Lower leg skin (tissue), 4 donors: Measurements from ENCODE around the gene PRR9. TPM values are rescaled to one million over a fixed set of nuclear protein-coding genes. Genes with fewer than 3 reads are reported as not detected.

ENCODE experiments used
- DNase-seq, 2 donors: peaks; one replicate each; pipeline ENCODE4 v3.0.0-alpha.2; 2019; ENCODE audit warnings: low spot score in 2 of 2
- H3K4me3 ChIP-seq: fragments of 200-600 bp; sonication (generic); 2 replicates; pipeline ENCODE4 v1.5.1; 2017; ENCODE audit warnings: mild to moderate bottlenecking, low read depth; ENCODE audit not compliant: poor library complexity, severe bottlenecking
- CTCF ChIP-seq, 3 donors: fragments of 450-650 bp; IDR thresholded peaks; one replicate each; pipeline ENCODE4 v1.5.1; 2016; ENCODE audit warnings: antibody characterized with exemption in 3 of 3, mild to moderate bottlenecking in 3 of 3, moderate library complexity in 2 of 3
- POLR2A ChIP-seq, 2 donors: fragments of 450-650 bp; IDR thresholded peaks; one replicate each; pipeline ENCODE4 v1.6.1; 2016 to 2017; ENCODE audit warnings: antibody characterized with exemption in 2 of 2, mild to moderate bottlenecking in 1 of 2, moderate library complexity in 1 of 2
- WGBS, 2 donors: methylation state at CpG; one replicate each; pipeline ENCODE4 v1.1.5; 2018; 5-methylcytosine and 5-hydroxymethylcytosine counted together
- intact Hi-C: fragments of 100-400 bp; cut with DNase I; formaldehyde crosslinking; loops from one replicate; pipeline ENCODE4 v1.15.0; 2023; ENCODE audit warnings: low total_unique reads
- total RNA-seq, 4 donors: library from RNA; depleted of rRNA; stranded (reverse); fragments of >200 nt; gene quantifications; one replicate each; pipeline ENCODE4 v1.1.0, GENCODE V29; 2016

Gene PRR9
- total RNA-seq, 4 donors from 2014 or later = 0.34 to 46.0 (median 0.91) TPM

GRCh38 chr1:153246018-153246417 is 28.6 kb downstream of the PRR9 start:
- TF ChIP-seq POLR2A (IDR thresholded peaks at IDR 0.05) (no peak), CTCF (IDR thresholded peaks at IDR 0.05) (no peak)
- intact Hi-C loops = no loop called here
- 94 to 95% methylated on average over 1 of the region's 1 CpG for WGBS, 2 donors
- DNase-seq = no peak
- H3K4me3 ChIP-seq = no peak overlapping the region

- 77 to 86% methylated on average over 2 of the region's 2 CpGs for WGBS, 2 donors
- DNase-seq = no peak
- TF ChIP-seq POLR2A (IDR thresholded peaks at IDR 0.05) (no peak), CTCF (IDR thresholded peaks at IDR 0.05) (no peak)
- H3K4me3 ChIP-seq = no peak overlapping the region
- intact Hi-C loops = no loop called here
These were observed 29.4 kb downstream of the PRR9 start for GRCh38 chr1:153246825-153247224.

GRCh38 chr1:153248176-153248879 is 30.9 kb downstream of the PRR9 start:
- no peak overlapping the region for H3K4me3 ChIP-seq
- intact Hi-C loops = no loop called here
- DNase-seq = no peak
- TF ChIP-seq CTCF (IDR thresholded peaks at IDR 0.05) = no peak
- TF ChIP-seq POLR2A (IDR thresholded peaks at IDR 0.05) = no peak
- WGBS, 2 donors = 83% methylated on average over 5 of the region's 5 CpGs

GRCh38 chr1:153250166-153250565 is 32.8 kb downstream of the PRR9 start:
- WGBS, 2 donors = 39 to 54% methylated on average over 1 of the region's 1 CpG
- DNase-seq = no peak

GRCh38 chr1:153251087-153251486 is 33.7 kb downstream of the PRR9 start:
- WGBS, 2 donors = 86 to 89% methylated on average over 2 of the region's 2 CpGs
- intact Hi-C loops = no loop called here
- H3K4me3 ChIP-seq = no peak overlapping the region
- no peak for DNase-seq
- no peak for TF ChIP-seq CTCF (IDR thresholded peaks at IDR 0.05)
- no peak for TF ChIP-seq POLR2A (IDR thresholded peaks at IDR 0.05)

More at GRCh38 chr1:153250166-153250565, 32.8 kb downstream of the PRR9 start:
- intact Hi-C loops = no loop called here
- TF ChIP-seq POLR2A (IDR thresholded peaks at IDR 0.05) = no peak
- TF ChIP-seq CTCF (IDR thresholded peaks at IDR 0.05) = no peak
- no peak overlapping the region for H3K4me3 ChIP-seq

GRCh38 chr1:153251562-153251961 is 34.2 kb downstream of the PRR9 start:
- no peak overlapping the region for H3K4me3 ChIP-seq
- TF ChIP-seq POLR2A (IDR thresholded peaks at IDR 0.05) = no peak
- no peak for TF ChIP-seq CTCF (IDR thresholded peaks at IDR 0.05)
- no peak for DNase-seq
- WGBS, 2 donors = 91 to 93% methylated on average over 3 of the region's 3 CpGs
- intact Hi-C loops = no loop called here
